Colonic mucosa (tissue), 4 donors: ENCODE measurements around the gene PLET1. TPM values are rescaled to one million over a fixed set of nuclear protein-coding genes. Genes with fewer than 3 reads are reported as not detected.

Source experiments
- DNase-seq: peaks from one replicate; pipeline ENCODE4 v3.0.0-alpha.2; 2020
- H3K27ac ChIP-seq: fragments of 200-600 bp; one replicate; pipeline ENCODE4 v1.8.0; 2021
- H3K27me3 ChIP-seq: fragments of 200-600 bp; one replicate; pipeline ENCODE4 v1.8.0; 2021
- H3K36me3 ChIP-seq: fragments of 200-600 bp; one replicate; pipeline ENCODE4 v1.8.0; 2021
- H3K4me1 ChIP-seq: fragments of 200-600 bp; one replicate; pipeline ENCODE4 v1.8.0; 2021; ENCODE audit warnings: mild to moderate bottlenecking
- H3K4me3 ChIP-seq: fragments of 200-600 bp; one replicate; pipeline ENCODE4 v1.8.0; 2021
- H3K9ac ChIP-seq, 2 donors: one replicate each; pipeline ENCODE4 v1.7.0; 2013; ENCODE audit warnings: control low read depth in 2 of 2, low read depth in 2 of 2, low read length in 2 of 2
- H3K9me3 ChIP-seq: fragments of 200-600 bp; one replicate; pipeline ENCODE4 v1.8.0; 2021
- CTCF ChIP-seq: fragments of 200-600 bp; IDR thresholded peaks from one replicate; pipeline ENCODE4 v1.8.0; 2022; ENCODE audit warnings: antibody characterized with exemption, mild to moderate bottlenecking
- intact Hi-C: fragments of 100-400 bp; cut with DNase I; formaldehyde crosslinking; loops from one replicate; pipeline ENCODE4 v1.14.1; 2022
- total RNA-seq, 2 donors: library from RNA; stranded (reverse); fragmentation: NEBNext Ultra II Directional in 1 of 2; extraction: Animal tissue kit (Norgen Biotek cat#: 25700) in 1 of 2; gene quantifications; one replicate each; pipeline ENCODE4 v1.2.1, GENCODE V29; 2021
- donor health status: healthy.
- donor health status: DM: no; HTN: no; CAD: no.
- donor health status: DM: no; HTN: no; CAD: no.

Gene PLET1
- total RNA-seq, 2 donors from 2014 or later: not detected

DNA sequence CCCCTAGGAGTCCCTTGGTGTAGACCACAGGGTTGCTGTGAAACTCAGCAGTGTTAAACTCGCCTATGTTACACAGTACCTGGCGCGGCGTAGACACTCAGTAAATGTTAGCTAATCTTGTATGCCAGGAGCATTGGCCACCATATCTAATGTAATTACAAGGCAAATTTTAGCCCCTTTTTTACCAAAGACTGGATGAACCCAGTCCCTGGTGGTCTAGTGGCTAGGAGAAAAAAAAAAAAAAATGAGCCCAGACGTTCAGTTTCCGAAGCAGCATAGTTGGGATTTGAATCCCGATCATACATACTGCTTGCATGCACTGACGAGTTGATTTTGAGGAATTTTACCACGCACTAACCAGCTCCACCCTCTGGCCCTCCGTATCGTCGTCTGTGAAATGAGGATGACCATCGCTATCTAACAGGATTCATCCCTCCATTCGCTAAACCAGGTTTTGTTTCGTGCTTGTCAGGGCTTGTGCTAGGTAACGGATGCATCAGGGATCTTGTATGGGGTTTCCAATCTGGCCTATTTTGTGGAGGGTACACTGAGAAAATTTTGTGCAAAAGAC, 33.7 kb downstream of the PLET1 start:
- intact Hi-C loops: loop anchor here (10.0 kb wide), 1 partner anchor 1068 kb away; no protein-coding TSS in a partner anchor
- peak overlapping the region; percentile 74 for H3K4me3 ChIP-seq
- DNase-seq: no peak

DNA sequence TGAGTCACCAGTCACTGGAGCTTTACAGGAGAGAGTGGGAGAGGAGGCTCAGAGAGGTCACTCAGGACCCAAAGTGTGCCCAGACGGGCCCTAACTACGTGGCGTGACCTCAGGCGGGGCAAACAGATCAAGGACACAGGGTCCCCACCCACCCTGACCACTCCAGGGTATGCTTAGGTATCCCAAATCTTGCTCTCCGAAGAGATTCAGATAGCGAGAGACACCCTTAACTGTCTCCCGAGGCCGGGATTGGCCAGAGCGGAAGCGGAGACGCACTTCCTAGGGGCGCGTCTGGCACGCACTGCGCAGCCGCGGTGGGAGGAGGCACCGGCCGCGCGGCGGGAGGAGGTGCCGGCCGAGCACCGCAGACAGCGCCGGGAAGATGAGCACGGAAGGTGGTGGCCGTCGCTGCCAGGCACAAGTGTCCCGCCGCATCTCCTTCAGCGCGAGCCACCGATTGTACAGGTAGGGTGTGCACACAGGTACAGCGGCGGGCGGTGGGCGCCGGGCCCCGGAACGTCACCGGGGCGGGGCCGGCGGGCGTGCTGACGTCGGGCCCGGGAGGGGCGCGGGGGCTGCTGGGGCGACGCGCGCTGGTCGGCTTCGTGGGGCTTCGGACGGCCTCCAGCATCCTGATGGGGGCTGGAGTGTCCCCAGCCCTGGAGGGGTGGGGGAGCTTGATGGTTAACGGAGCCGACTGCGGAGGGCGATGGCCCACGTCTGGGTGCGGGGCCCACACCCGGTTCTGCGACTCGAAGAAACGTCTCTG, 34.4 kb downstream of the PLET1 start, which contains the start of gene PTS:
Gene PTS, plus strand, starts transcription at position 367 of the 769 bp plus-strand sequence. Its CDS starts 16 bp downstream, at position 383.
- DNase-seq: peak; percentile 88
- intact Hi-C loops: loop anchor here (10.0 kb wide), 1 partner anchor 1069 kb away; no protein-coding TSS in a partner anchor
- Histone ChIP-seq H3K4me3 (peak within 1 kb of the TSS; percentile 74), H3K36me3 (no peaks in the 10 kb centered on the region), H3K27ac (peak within 1 kb of the TSS; percentile 95), H3K4me1 (no peaks in the 10 kb centered on the region), H3K9ac (peak within 1 kb of the TSS; percentile 94 to 96), H3K9me3 (no peaks in the 10 kb centered on the region), H3K27me3 (no peaks in the 10 kb centered on the region)
- no peak for TF ChIP-seq CTCF

More for the DNA sequence above, 33.7 kb downstream of the PLET1 start:
- peak overlapping the region; percentile 94 to 96 for H3K9ac ChIP-seq
- H3K4me1 ChIP-seq: no peaks in the 10 kb centered on the region
- TF ChIP-seq CTCF: no peak
- H3K9me3 ChIP-seq: no peaks in the 10 kb centered on the region
- H3K36me3 ChIP-seq: no peaks in the 10 kb centered on the region
- H3K27ac ChIP-seq: peak overlapping the region; percentile 95
- H3K27me3 ChIP-seq: no peaks in the 10 kb centered on the region

DNA sequence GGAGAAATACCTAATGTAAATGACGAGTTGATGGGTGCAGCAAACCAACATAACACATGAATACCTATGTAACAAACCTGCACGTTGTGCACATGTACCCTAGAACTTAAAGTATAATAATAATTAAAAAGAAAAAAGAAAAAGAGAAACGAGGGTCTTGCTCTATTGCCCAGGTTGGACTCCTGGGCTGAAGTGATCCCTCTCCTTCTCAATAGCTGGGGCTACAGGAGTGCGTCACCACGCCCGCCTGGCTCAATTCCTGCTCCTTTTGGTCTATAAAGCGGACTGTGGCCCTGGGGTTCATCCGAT, 35.0 kb downstream of the PLET1 start:
- TF ChIP-seq CTCF: no peak
- no peaks in the 10 kb centered on the region for H3K9me3 ChIP-seq
- peak overlapping the region; percentile 74 for H3K4me3 ChIP-seq
- H3K4me1 ChIP-seq: no peaks in the 10 kb centered on the region
- intact Hi-C loops: loop anchor here (10.0 kb wide), 1 partner anchor 1069 kb away; no protein-coding TSS in a partner anchor
- peak overlapping the region; percentile 95 for H3K27ac ChIP-seq
- H3K27me3 ChIP-seq: no peaks in the 10 kb centered on the region
- peak overlapping the region; percentile 76 to 96 for H3K9ac ChIP-seq
- no peaks in the 10 kb centered on the region for H3K36me3 ChIP-seq
- peak; percentile 69 for DNase-seq

DNA sequence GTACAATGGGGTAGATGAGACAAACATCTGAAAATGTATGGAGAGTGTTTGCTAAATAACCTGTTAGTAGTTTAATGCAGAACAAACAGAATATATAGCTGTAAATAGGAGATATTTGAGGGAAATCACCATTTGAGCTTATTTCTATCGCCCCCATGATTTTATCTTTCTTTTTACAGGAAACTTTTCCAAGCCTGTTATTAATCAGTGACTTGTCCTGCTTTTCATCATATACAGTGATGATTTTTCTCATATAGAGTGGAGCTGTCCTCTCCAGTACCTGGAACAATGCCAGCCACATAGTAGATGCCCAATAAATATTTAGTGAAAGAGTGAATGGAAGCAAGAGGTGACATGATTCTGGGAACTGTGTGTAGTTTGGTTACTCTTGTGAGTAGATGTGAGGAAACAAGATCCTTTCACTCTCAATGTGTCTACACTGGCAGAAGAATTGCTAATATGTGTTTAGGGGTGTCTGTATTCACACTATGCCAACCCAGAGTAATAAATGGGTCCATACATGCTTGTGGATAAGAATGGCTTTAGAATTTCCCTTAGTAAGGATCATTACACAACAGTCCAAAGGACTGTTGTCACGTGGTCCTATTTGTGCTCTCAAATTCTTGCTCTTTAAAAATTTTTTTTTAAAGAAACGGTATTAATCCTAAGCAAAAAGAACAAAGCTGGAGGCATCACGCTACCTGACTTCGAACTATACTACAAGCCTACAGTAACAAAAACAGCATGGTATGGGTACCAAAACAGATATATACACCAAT, 36.7 kb downstream of the PLET1 start:
- no peak overlapping the region for H3K4me3 ChIP-seq
- DNase-seq: no peak
- no peak overlapping the region for H3K27ac ChIP-seq
- H3K9ac ChIP-seq: no peak overlapping the region
- no peaks in the 10 kb centered on the region for H3K27me3 ChIP-seq
- intact Hi-C loops: loop anchor here (5.0 to 10.0 kb wide), 2 partner anchors 333 to 1071 kb away; no protein-coding TSS in a partner anchor
- H3K9me3 ChIP-seq: no peaks in the 10 kb centered on the region
- H3K4me1 ChIP-seq: no peaks in the 10 kb centered on the region
- no peak for TF ChIP-seq CTCF
- H3K36me3 ChIP-seq: no peaks in the 10 kb centered on the region

- Histone ChIP-seq H3K9me3 (no peaks in the 10 kb centered on the region), H3K27ac (no peak overlapping the region), H3K27me3 (no peaks in the 10 kb centered on the region), H3K4me1 (no peaks in the 10 kb centered on the region), H3K4me3 (no peak overlapping the region), H3K9ac (no peak overlapping the region), H3K36me3 (no peaks in the 10 kb centered on the region)
- DNase-seq: no peak
- no peak for TF ChIP-seq CTCF
- intact Hi-C loops: loop anchor here (5.0 to 10.0 kb wide), 2 partner anchors 334 to 1072 kb away; no protein-coding TSS in a partner anchor
Measured at GRCh38 chr11:112223121-112223520, 37.5 kb downstream of the PLET1 start.
